D721Med (cell line): Measurements from ENCODE around the gene ZNF845.
"Not testable (repeated sequence)": the region's sequence is repeated elsewhere in the genome, so short reads cannot be mapped to it uniquely, and the experiment has no call there.

Source experiments
- DNase-seq: peaks from one replicate; pipeline ENCODE4 v3.0.0; 2011; ENCODE audit warnings: low spot score; ENCODE audit not compliant: insufficient read length
- FAIRE-seq: peaks from 2 replicates; lab custom pipeline; 2011; peaks lifted over from hg19 to GRCh38; lab: Jason Lieb, UNC
- CTCF ChIP-seq: IDR thresholded peaks from 2 replicates; pipeline ENCODE4 v1.5.1; 2012; ENCODE audit warnings: mild to moderate bottlenecking, control low read depth; ENCODE audit not compliant: insufficient read depth; ENCODE audit errors: missing control alignments

ZNF845 gene

DNA sequence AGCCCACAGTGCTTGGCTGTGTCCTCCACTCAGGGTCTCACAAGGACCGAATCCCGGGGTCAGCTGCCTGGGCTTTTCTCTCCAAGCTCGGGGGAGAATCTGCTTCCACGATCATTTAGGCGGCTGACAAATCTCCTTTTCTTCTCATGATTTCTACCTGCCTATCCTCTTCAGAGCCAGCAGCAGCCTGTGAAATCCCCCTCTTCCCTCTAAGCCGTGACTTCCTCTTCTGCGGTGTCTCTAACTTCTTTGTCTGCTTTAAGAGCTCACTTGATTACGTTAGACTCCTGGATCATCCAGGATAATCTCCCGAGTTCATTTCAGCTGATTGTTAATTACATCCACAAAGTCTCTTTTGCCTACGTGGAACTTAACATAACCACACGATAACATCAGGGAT lies 22.5 kb upstream of the ZNF845 start:
- peak; percentile 81 for FAIRE-seq
- peak; percentile 59 for DNase-seq
- no peak for TF ChIP-seq CTCF

DNA sequence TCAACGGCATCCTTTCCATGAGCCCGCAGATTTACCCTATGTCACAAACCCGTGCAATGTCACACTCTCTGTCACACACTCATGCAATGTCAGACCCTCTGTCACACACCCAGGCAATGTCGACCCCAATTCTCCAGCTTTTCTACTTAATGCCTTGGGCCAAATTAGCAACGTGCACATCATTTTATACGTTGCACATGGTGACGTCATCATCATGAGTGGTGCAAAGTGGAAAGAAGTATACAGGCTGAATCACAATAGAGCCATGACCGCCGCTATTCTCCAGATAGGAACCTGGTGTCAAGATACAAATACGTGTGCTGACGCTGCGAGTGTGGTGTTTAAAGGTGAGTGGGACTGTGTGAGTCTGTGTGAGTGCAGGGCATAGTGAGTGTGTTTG lies 21.7 kb upstream of the ZNF845 start:
- DNase-seq (no peak), FAIRE-seq (no peak)
- TF ChIP-seq CTCF: no peak

GRCh38 chr19:53328967-53329366 lies 4.6 kb upstream of the ZNF845 start:
- no peak for DNase-seq
- no peak for TF ChIP-seq CTCF
- no peak for FAIRE-seq

GRCh38 chr19:53332484-53332883 lies 1.1 kb upstream of the ZNF845 start:
- TF ChIP-seq CTCF: no peak
- no peak for DNase-seq
- FAIRE-seq: no peak

GRCh38 chr19:53333066-53333462 lies 485 bp upstream of the ZNF845 start:
- TF ChIP-seq CTCF: no peak
- no peak for FAIRE-seq

GRCh38 chr19:53344403-53344802 lies 10.9 kb downstream of the ZNF845 start:
- FAIRE-seq, DNase-seq: not testable (repeated sequence)

More at GRCh38 chr19:53333066-53333462, 485 bp upstream of the ZNF845 start:
- no peak for DNase-seq

- FAIRE-seq (no peak), DNase-seq (no peak)
- no peak for TF ChIP-seq CTCF
Measured at GRCh38 chr19:53355739-53356138, 22.2 kb downstream of the ZNF845 start.
